CMK (cell line): ENCODE measurements around the gene GNG7.
"Not testable (repeated sequence)": the region's sequence is repeated elsewhere in the genome, so short reads cannot be mapped to it uniquely, and the experiment has no call there.

ENCODE experiments used
- DNase-seq: peaks from one replicate; pipeline ENCODE4 v3.0.0-alpha.2; 2010; ENCODE audit warnings: low read depth

Gene GNG7

GRCh38 chr19:2484178-2484937 lies 218.1 kb downstream of the GNG7 start:
- no peak for DNase-seq

GRCh38 chr19:2483484-2484151 lies 218.9 kb downstream of the GNG7 start:
- no peak for DNase-seq

GRCh38 chr19:2483084-2483483 lies 219.4 kb downstream of the GNG7 start:
- DNase-seq, result no peak

- no peak for DNase-seq
These were observed 220.0 kb downstream of the GNG7 start for GRCh38 chr19:2482354-2483038.

GRCh38 chr19:2481466-2481865 lies 221.0 kb downstream of the GNG7 start:
- no peak for DNase-seq

GRCh38 chr19:2479556-2480194 lies 222.8 kb downstream of the GNG7 start:
- no peak for DNase-seq

- DNase-seq, result no peak
These were observed 223.5 kb downstream of the GNG7 start for GRCh38 chr19:2478756-2479555.

- DNase-seq, result no peak
These were observed 224.2 kb downstream of the GNG7 start for GRCh38 chr19:2478278-2478755.

GRCh38 chr19:2477732-2478191 lies 224.7 kb downstream of the GNG7 start:
- no peak for DNase-seq

GRCh38 chr19:2477141-2477710 lies 225.3 kb downstream of the GNG7 start:
- DNase-seq, result no peak

GRCh38 chr19:2476451-2477140 lies 225.9 kb downstream of the GNG7 start:
- no peak for DNase-seq

- DNase-seq, result peak; percentile 94
These were observed 226.6 kb downstream of the GNG7 start, which contains the start of gene GADD45B for GRCh38 chr19:2475702-2476450. Gene GADD45B, plus strand, starts transcription at chr19:2476127. Its CDS starts 232 bp downstream, at chr19:2476359.

- DNase-seq, result no peak
These were observed 227.3 kb downstream of the GNG7 start for GRCh38 chr19:2475018-2475701.

- no peak for DNase-seq
These were observed 228.1 kb downstream of the GNG7 start for GRCh38 chr19:2474232-2475017.

- not testable (repeated sequence) for DNase-seq
These were observed 232.6 kb downstream of the GNG7 start for GRCh38 chr19:2469915-2470200.

GRCh38 chr19:2469102-2469914 lies 233.2 kb downstream of the GNG7 start:
- no peak for DNase-seq

- no peak for DNase-seq
These were observed 233.9 kb downstream of the GNG7 start for GRCh38 chr19:2468596-2468995.

- no peak for DNase-seq
These were observed 238.1 kb downstream of the GNG7 start for GRCh38 chr19:2464389-2464788.
